ENCODE results near the gene PRPF19.
A peak's percentile ranks its signal among the peaks of the same experiment; 100 is the strongest.

Gene PRPF19

DNA sequence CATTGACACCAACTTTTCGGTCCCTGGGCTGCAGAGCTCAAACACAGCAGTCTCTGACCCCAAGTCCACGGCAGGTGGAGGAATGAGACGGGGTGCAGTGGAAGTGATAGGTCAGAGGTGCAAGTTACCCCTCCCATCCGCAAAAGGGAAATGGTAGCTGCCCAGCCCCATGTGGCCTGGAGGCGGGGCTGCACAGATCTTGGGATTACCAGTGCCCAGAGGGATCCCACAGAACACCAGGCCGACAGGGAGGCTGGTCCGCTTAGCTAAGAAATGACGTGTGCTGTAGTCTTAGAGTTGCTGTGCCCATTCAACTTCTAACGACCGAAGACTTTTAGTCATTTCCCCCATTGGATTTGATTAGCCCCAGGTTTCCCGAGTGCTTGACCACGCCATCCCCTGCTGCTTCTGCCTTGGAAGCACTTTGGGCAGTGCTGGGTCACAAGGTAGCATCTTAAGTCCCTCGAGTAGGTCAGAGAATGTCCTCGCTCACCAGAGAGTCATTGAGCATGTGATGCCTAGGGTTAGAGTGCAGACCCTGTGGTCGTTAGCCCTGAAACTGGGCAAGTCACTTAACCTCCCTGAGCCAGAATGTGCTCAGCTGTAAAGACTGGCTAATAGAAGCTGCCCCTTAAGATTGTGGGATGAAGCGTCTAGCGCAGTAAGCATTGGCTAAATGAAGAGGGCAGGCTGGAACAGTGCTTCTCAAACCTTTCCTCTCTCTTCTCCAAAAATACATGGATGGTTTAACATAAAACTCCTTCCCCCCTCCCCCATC, 54.9 kb downstream of the PRPF19 start:
- peaks cover 18% of the 10 kb centered on the region for H3K36me3 ChIP-seq (ENCODE audit: insufficient read depth, low read length)
- H3K4me3 ChIP-seq (ENCODE audit: low read depth in 1 of 2, low read length in 2 of 2): no peak overlapping the region
- H3K27ac ChIP-seq (ENCODE audit: low read depth, low read length): no peak overlapping the region

DNA sequence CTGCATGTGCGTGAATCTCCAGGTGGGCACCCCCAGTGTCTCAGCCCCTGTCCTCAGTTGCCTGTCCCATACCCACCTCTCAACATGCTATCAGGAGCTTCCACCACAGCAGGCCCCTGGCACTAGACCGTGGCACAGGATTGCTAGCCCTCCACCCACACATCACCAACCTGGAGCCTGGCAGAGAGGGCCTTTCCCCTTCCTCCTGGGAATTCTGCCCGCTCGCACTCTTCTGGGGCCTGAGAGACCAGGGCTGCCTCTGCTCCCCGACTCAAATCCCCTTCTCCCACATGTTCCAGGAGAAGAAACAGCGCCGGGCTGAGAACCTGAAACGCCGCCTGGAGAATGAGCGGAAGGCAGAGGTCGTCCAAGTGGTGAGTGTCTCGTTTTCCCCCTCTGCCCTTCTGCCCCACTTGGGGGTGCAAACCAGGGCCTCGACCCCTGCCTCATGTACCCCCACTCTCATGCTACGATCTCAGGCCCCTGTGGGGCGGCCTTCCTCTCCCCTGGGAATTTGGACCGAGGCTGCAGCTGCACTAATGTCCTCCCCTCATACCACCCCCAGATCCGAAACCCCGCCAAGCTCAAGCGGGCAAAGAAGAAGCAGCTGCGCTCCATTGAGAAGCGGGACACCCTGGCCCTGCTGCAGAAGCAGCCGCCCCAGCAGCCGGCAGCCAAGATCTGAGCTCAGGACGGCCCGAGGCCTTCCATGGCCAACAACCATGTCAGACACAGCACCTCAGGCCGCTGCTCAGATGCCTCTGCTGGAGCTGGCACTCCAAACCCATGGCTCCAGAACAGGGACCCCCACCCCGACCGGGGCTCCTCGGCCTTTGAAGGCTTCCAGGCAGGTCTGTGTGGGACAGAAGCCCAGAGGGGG, 56.5 kb downstream of the PRPF19 start:
- no peaks in the 10 kb centered on the region for H3K9me3 ChIP-seq (ENCODE audit: low read length)
- H3K27ac ChIP-seq (ENCODE audit: low read depth, low read length): no peak overlapping the region
- peaks cover 18% of the 10 kb centered on the region for H3K36me3 ChIP-seq (ENCODE audit: insufficient read depth, low read length)
- no peak overlapping the region for H3K4me3 ChIP-seq (ENCODE audit: low read depth in 1 of 2, low read length in 2 of 2)
- no peaks in the 10 kb centered on the region for H3K27me3 ChIP-seq (ENCODE audit: control insufficient read depth in 1 of 2, insufficient read depth in 2 of 2, low read length in 2 of 2)
- no peak overlapping the region for H3K9ac ChIP-seq (ENCODE audit: low read length)
- H3K4me1 ChIP-seq (ENCODE audit: insufficient read depth, low read length): no peaks in the 10 kb centered on the region

More for the DNA sequence above, 54.9 kb downstream of the PRPF19 start:
- no peaks in the 10 kb centered on the region for H3K27me3 ChIP-seq (ENCODE audit: control insufficient read depth in 1 of 2, insufficient read depth in 2 of 2, low read length in 2 of 2)
- no peaks in the 10 kb centered on the region for H3K9me3 ChIP-seq (ENCODE audit: low read length)
- H3K9ac ChIP-seq (ENCODE audit: low read length): no peak overlapping the region
- H3K4me1 ChIP-seq (ENCODE audit: insufficient read depth, low read length): no peaks in the 10 kb centered on the region

DNA sequence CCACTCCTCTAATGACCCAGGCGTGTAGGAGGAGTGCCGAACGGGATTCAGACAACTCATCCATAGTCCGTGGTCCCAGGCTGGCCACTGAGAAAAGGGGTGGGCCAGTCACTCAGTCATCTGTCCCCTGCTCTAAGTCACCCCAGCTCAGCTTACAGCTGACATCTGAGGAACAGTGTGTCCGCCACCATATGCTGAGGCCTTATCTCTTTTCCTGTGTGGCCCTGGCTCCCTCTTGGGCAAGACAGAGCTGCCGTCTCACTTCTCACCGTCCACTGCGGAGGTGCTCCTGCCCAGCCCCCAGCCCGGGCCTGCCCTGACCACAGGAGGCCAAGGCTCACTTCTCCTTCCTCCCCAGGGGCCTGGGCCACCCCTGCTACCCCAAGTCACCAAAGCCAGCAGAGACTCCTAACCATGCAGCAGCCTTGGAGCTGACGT, 57.7 kb downstream of the PRPF19 start:
- Histone ChIP-seq H3K4me1 (ENCODE audit: insufficient read depth, low read length) (peaks cover 8% of the 10 kb centered on the region), H3K27ac (ENCODE audit: low read depth, low read length) (no peak overlapping the region), H3K27me3 (ENCODE audit: control insufficient read depth in 1 of 2, insufficient read depth in 2 of 2, low read length in 2 of 2) (no peaks in the 10 kb centered on the region), H3K4me3 (ENCODE audit: low read depth in 1 of 2, low read length in 2 of 2) (no peak overlapping the region), H3K36me3 (ENCODE audit: insufficient read depth, low read length) (peaks cover 18% of the 10 kb centered on the region), H3K9ac (ENCODE audit: low read length) (no peak overlapping the region), H3K9me3 (ENCODE audit: low read length) (no peaks in the 10 kb centered on the region)

DNA sequence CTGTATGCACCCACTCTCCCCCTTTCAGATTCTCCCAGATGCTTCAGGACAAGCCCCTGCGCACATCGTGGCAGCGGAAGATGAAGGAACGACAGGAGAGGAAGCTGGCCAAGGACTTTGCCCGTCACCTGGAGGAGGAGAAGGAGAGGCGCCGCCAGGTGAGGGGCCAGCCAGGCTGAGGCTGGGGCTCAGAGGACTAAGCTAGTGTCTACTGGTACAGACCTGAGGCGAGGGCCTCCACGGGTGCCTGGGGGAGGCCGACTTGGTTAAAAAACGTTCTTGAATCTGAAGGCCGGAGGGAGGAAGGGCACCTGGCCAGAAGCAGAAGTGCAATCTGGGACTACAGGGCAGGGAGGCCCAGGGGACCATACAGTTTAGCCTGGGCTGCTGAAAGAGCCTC, 58.5 kb downstream of the PRPF19 start:
- Histone ChIP-seq H3K36me3 (ENCODE audit: insufficient read depth, low read length) (peaks cover 18% of the 10 kb centered on the region), H3K9ac (ENCODE audit: low read length) (no peak overlapping the region), H3K27me3 (ENCODE audit: control insufficient read depth in 1 of 2, insufficient read depth in 2 of 2, low read length in 2 of 2) (no peaks in the 10 kb centered on the region), H3K4me3 (ENCODE audit: low read depth in 1 of 2, low read length in 2 of 2) (no peak overlapping the region), H3K4me1 (ENCODE audit: insufficient read depth, low read length) (peaks cover 16% of the 10 kb centered on the region), H3K27ac (ENCODE audit: low read depth, low read length) (no peak overlapping the region), H3K9me3 (ENCODE audit: low read length) (no peaks in the 10 kb centered on the region)

DNA sequence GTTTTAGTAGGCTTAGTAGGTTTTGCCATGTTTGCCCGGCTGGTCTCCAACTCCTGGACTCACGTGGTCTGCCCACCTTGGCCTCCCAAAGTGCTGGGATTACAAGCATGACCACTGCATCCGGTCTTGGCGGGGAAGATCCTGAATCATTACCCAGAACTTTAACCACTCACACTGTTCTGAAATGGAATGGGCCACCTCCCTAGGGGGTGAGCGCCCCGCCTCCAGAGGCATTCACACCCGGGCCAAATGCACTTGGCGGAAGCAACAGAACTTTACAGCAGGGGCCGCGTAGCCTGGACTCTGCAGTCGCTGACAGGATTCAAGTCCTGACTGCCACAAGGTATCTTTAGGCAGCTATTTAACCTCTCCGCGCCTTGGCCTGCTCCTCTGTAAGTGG, 59.1 kb downstream of the PRPF19 start:
- peaks cover 18% of the 10 kb centered on the region for H3K36me3 ChIP-seq (ENCODE audit: insufficient read depth, low read length)
- no peak overlapping the region for H3K9ac ChIP-seq (ENCODE audit: low read length)
- no peak overlapping the region for H3K27ac ChIP-seq (ENCODE audit: low read depth, low read length)
- no peak overlapping the region for H3K4me3 ChIP-seq (ENCODE audit: low read depth in 1 of 2, low read length in 2 of 2)
- H3K27me3 ChIP-seq (ENCODE audit: control insufficient read depth in 1 of 2, insufficient read depth in 2 of 2, low read length in 2 of 2): no peaks in the 10 kb centered on the region
- peaks cover 20% of the 10 kb centered on the region for H3K4me1 ChIP-seq (ENCODE audit: insufficient read depth, low read length)
- H3K9me3 ChIP-seq (ENCODE audit: low read length): no peaks in the 10 kb centered on the region

DNA sequence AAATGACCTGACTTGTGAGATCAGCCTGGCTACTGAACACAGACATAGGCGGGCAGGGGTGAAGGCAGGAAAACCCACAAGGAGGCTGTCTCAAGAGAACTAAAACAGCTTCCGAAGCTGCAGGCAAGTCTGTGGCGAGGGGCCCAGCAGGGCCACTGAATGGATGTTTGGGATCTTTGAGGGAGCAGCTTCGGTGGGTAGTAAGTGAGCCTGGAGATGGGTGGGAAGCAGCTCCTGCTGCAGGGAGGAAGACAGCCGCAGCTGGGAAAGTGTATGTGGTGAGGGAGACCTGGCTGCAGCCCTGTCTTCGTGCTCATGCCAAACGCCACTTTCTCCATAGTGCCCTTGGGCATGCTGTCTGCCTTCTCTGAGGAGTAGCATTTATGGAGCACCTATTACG, 61.0 kb downstream of the PRPF19 start:
- Histone ChIP-seq H3K4me1 (ENCODE audit: insufficient read depth, low read length) (peaks cover 31% of the 10 kb centered on the region), H3K4me3 (ENCODE audit: low read depth in 1 of 2, low read length in 2 of 2) (no peak overlapping the region), H3K27me3 (ENCODE audit: control insufficient read depth in 1 of 2, insufficient read depth in 2 of 2, low read length in 2 of 2) (no peaks in the 10 kb centered on the region), H3K27ac (ENCODE audit: low read depth, low read length) (no peak overlapping the region), H3K9ac (ENCODE audit: low read length) (no peak overlapping the region), H3K36me3 (ENCODE audit: insufficient read depth, low read length) (peaks cover 12% of the 10 kb centered on the region), H3K9me3 (ENCODE audit: low read length) (no peaks in the 10 kb centered on the region)

DNA sequence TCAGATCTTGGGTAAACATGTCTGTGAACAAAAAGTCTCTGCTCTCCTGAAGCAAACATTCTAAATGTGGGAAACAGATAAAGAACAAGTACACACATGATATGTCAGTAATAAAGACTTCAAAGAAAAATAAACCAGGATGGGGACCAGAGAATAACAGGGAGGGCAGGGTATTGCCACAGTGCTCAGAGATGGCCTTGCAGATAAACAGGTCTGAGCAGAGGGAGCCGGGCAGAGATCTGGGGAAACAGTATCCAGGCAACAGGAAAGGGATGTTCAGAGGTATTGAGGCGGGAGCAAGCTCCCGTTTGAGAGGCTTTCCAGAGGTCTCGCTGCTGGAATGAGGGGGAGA, 61.5 kb downstream of the PRPF19 start:
- no peaks in the 10 kb centered on the region for H3K27me3 ChIP-seq (ENCODE audit: control insufficient read depth in 1 of 2, insufficient read depth in 2 of 2, low read length in 2 of 2)
- peaks cover 31% of the 10 kb centered on the region for H3K4me1 ChIP-seq (ENCODE audit: insufficient read depth, low read length)
- H3K4me3 ChIP-seq (ENCODE audit: low read depth in 1 of 2, low read length in 2 of 2): no peak overlapping the region
- no peak overlapping the region for H3K27ac ChIP-seq (ENCODE audit: low read depth, low read length)
- H3K9ac ChIP-seq (ENCODE audit: low read length): no peak overlapping the region
- H3K9me3 ChIP-seq (ENCODE audit: low read length): no peaks in the 10 kb centered on the region
- peaks cover 10% of the 10 kb centered on the region for H3K36me3 ChIP-seq (ENCODE audit: insufficient read depth, low read length)

DNA sequence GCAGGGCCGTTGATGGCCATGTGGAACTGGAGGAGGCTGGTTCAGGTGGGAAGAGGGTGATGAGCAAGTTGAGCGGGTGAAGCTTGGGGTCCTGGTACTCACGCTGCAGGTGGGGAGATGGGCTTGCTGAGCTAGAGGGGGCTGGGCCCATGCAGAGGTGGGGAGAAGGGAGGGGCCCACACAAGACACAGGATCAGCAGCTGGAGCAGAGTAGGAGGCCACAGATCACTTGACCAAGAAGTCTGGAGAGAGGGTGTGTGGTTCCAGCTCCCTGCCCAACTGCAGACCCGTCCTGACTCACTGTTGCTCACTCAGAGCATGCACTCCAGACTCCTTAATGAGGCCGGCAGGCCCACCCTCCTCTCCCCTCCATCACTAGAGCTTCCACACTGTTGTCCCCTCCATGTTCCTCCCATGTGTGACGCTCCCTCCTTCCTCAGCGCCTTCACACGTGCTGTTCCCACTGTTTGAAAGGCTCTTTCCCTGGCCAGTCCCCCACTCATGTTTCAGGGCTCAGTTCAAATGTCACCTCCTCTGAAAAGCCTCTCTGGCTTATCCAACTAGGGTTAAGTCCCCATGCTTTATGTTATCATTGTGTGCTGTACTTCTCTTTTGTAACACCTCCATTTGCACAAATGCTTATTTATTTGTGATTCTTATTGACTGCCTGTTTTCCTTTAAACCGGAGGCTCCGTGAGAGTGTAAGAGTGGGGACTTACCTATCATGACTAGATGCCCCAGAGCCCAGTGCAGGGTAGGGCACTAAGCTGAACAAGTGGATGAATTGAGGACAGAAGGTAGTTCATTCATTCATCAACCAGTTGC, 62.1 kb downstream of the PRPF19 start:
- H3K9ac ChIP-seq (ENCODE audit: low read length): no peak overlapping the region
- no peaks in the 10 kb centered on the region for H3K9me3 ChIP-seq (ENCODE audit: low read length)
- H3K4me3 ChIP-seq (ENCODE audit: low read depth in 1 of 2, low read length in 2 of 2): peak overlapping the region in 1 of 2 donors; percentile 92
- H3K27ac ChIP-seq (ENCODE audit: low read depth, low read length): no peak overlapping the region
- peaks cover 31% of the 10 kb centered on the region for H3K4me1 ChIP-seq (ENCODE audit: insufficient read depth, low read length)
- H3K36me3 ChIP-seq (ENCODE audit: insufficient read depth, low read length): peaks cover 6% of the 10 kb centered on the region
- H3K27me3 ChIP-seq (ENCODE audit: control insufficient read depth in 1 of 2, insufficient read depth in 2 of 2, low read length in 2 of 2): no peaks in the 10 kb centered on the region

DNA sequence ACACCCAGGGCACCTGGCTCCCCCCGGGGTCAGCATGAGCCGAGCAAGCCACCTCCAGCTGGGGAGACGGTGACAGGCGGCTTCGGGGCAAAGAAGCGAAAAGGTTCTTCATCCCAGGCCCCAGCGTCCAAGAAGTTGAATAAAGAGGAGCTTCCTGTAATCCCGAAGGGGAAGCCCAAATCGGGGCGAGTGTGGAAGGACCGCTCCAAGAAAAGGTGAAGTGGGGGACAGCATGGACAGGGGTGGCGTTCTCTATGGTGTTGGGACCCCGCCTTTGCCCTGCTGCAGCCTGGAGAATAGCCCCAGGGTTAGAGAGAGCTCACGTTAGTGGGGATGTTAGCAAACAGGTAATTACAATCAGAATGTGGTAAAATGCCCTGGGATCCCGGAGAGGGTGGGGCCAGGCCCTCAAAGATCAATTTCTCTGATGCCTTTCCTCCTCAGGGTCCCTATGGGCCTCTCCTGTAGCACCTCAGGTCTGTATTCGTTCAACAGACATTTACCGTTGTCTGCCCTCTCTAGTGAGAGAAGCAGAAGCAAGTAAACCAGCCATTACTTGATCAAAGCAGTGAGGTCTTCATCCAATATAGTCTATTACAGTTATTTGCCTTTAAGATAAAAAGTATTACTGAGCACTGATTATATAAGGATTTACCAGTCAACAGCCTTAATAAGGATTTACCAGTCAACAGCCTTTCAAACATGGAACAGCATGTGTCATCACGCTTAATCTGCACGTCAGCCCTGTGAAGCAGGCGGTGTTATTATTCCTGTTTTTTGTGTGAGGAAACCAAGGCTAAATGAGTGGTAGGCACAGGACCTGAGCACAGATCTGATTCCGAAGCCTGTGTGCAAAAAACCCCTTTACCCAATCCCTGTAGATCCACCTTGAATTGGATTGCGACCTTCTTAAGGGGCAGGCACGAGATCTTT, 63.5 kb downstream of the PRPF19 start:
- peaks cover 31% of the 10 kb centered on the region for H3K4me1 ChIP-seq (ENCODE audit: insufficient read depth, low read length)

DNA sequence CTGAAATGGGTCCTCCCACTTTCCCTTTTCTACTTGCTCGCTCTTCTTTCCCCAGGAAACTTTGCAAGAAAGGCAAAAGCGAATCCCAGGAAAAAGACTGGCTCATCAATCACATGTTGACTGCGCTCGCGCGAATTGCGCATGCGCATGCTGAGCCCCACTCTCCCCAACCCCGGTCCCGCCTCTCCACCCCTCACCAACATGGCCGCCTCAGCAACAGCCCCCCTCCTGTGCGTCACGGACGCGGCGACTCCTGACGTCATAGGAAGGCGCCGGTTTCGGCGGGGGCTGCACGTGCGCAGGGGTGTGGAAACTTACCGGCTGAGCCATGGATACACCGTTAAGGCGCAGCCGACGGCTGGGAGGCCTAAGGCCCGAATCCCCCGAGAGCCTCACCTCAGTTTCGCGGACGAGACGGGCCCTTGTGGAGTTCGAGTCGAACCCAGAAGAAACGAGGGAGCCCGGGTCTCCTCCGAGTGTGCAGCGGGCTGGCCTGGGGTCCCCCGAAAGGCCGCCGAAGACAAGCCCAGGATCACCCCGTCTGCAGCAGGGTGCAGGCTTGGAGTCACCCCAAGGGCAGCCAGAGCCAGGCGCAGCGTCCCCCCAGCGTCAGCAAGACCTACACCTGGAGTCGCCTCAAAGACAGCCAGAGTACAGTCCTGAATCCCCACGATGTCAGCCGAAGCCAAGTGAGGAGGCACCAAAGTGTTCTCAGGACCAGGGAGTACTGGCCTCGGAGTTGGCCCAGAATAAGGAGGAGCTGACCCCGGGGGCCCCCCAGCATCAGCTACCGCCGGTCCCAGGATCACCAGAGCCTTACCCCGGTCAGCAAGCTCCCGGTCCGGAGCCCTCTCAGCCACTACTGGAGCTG, 64.4 kb downstream of the PRPF19 start, which contains the start of gene CCDC86:
CCDC86 (plus strand) TSS at position 317 of the 871 bp plus-strand sequence; CDS start at position 329, 12 bp downstream.
- no peaks in the 10 kb centered on the region for H3K27me3 ChIP-seq (ENCODE audit: control insufficient read depth in 1 of 2, insufficient read depth in 2 of 2, low read length in 2 of 2)
- H3K4me1 ChIP-seq (ENCODE audit: insufficient read depth, low read length): peaks cover 31% of the 10 kb centered on the region
- no peaks in the 10 kb centered on the region for H3K36me3 ChIP-seq (ENCODE audit: insufficient read depth, low read length)
- no peaks in the 10 kb centered on the region for H3K9me3 ChIP-seq (ENCODE audit: low read length)
- peak within 1 kb of the TSS; percentile 60 for H3K27ac ChIP-seq (ENCODE audit: low read depth, low read length)
- peak within 1 kb of the TSS; percentile 78 for H3K9ac ChIP-seq (ENCODE audit: low read length)
- H3K4me3 ChIP-seq (ENCODE audit: low read depth in 1 of 2, low read length in 2 of 2): peak within 1 kb of the TSS; percentile 35 to 92

More for the DNA sequence above, 63.5 kb downstream of the PRPF19 start:
- Histone ChIP-seq H3K9ac (ENCODE audit: low read length) (peak overlapping the region; percentile 78), H3K9me3 (ENCODE audit: low read length) (no peaks in the 10 kb centered on the region), H3K36me3 (ENCODE audit: insufficient read depth, low read length) (no peaks in the 10 kb centered on the region), H3K27ac (ENCODE audit: low read depth, low read length) (peak overlapping the region; percentile 53), H3K4me3 (ENCODE audit: low read depth in 1 of 2, low read length in 2 of 2) (peak overlapping the region; percentile 35 to 92), H3K27me3 (ENCODE audit: control insufficient read depth in 1 of 2, insufficient read depth in 2 of 2, low read length in 2 of 2) (no peaks in the 10 kb centered on the region)

Measured in muscle layer of colon (tissue), 2 donors.